Measurements from ENCODE around the gene ZSCAN31.

The ZSCAN31 gene

GRCh38 chr6:28355743-28356665 is 20.1 kb upstream of the ZSCAN31 start:
- H3K4me2 ChIP-seq (ENCODE audit: low read length) = peak overlapping the region; percentile 36
- WGBS (ENCODE audit: extremely low coverage, insufficient coverage, low lambda C conversion rate) = no CpG with 5 or more reads among the region's 19 CpGs
- no peak overlapping the region for H3K23ac ChIP-seq (ENCODE audit: low read length)
- H3K4me1 ChIP-seq (ENCODE audit: control insufficient read depth, low read depth, low read length) = peaks cover 4% of the 10 kb centered on the region
- H3K56ac ChIP-seq (ENCODE audit: low read length) = peak overlapping the region; percentile 81
- H4K5ac ChIP-seq (ENCODE audit: low read length) = no peak overlapping the region
- no peak overlapping the region for H2AK5ac ChIP-seq (ENCODE audit: low read length)
- H3K36me3 ChIP-seq (ENCODE audit: control insufficient read depth, insufficient read depth, low read length) = no peaks in the 10 kb centered on the region
- peak overlapping the region; percentile 11 for H2BK5ac ChIP-seq (ENCODE audit: low read length)
- peaks cover 6% of the 10 kb centered on the region for H3K79me2 ChIP-seq (ENCODE audit: control insufficient read depth, insufficient read depth, low read length)
- no peak overlapping the region for H4K8ac ChIP-seq (ENCODE audit: low read depth, low read length)
- H3K9ac ChIP-seq (ENCODE audit: low read length) = peak overlapping the region; percentile 28
- no peak overlapping the region for H2BK15ac ChIP-seq (replicated peaks; ENCODE audit: low read depth)
- H3K27ac ChIP-seq (ENCODE audit: low read depth, low read length) = no peak overlapping the region
- peak; percentile 95 for DNase-seq
- H3K4me3 ChIP-seq (ENCODE audit: low read length) = no peak overlapping the region
- H2BK120ac ChIP-seq (ENCODE audit: low read depth, low read length) = no peak overlapping the region
- peak overlapping the region; percentile 6 for H3K4ac ChIP-seq (ENCODE audit: low read depth, low read length)
- peaks cover 4% of the 10 kb centered on the region for H3K79me1 ChIP-seq (ENCODE audit: low read length)
- H3K27me3 ChIP-seq (ENCODE audit: insufficient read depth, low read length, poor library complexity) = no peaks in the 10 kb centered on the region
- H3K18ac ChIP-seq (ENCODE audit: low read length) = no peak overlapping the region

- H3K27ac ChIP-seq (ENCODE audit: low read depth, low read length) = no peak overlapping the region
- H3K56ac ChIP-seq (ENCODE audit: low read length) = no peak overlapping the region
- no peak overlapping the region for H2BK120ac ChIP-seq (ENCODE audit: low read depth, low read length)
- H3K27me3 ChIP-seq (ENCODE audit: insufficient read depth, low read length, poor library complexity) = no peaks in the 10 kb centered on the region
- peaks cover 5% of the 10 kb centered on the region for H3K79me1 ChIP-seq (ENCODE audit: low read length)
- H3K36me3 ChIP-seq (ENCODE audit: control insufficient read depth, insufficient read depth, low read length) = no peaks in the 10 kb centered on the region
- no peak overlapping the region for H3K9ac ChIP-seq (ENCODE audit: low read length)
- H2BK5ac ChIP-seq (ENCODE audit: low read length) = no peak overlapping the region
- DNase-seq = no peak
- H3K18ac ChIP-seq (ENCODE audit: low read length) = no peak overlapping the region
- no peak overlapping the region for H4K8ac ChIP-seq (ENCODE audit: low read depth, low read length)
- H2BK15ac ChIP-seq (replicated peaks; ENCODE audit: low read depth) = no peak overlapping the region
- no peak overlapping the region for H4K5ac ChIP-seq (ENCODE audit: low read length)
- H3K4ac ChIP-seq (ENCODE audit: low read depth, low read length) = no peak overlapping the region
- no peak overlapping the region for H2AK5ac ChIP-seq (ENCODE audit: low read length)
- no peak overlapping the region for H3K4me2 ChIP-seq (ENCODE audit: low read length)
- H3K23ac ChIP-seq (ENCODE audit: low read length) = no peak overlapping the region
- H3K79me2 ChIP-seq (ENCODE audit: control insufficient read depth, insufficient read depth, low read length) = peaks cover 12% of the 10 kb centered on the region
- no CpG with 5 or more reads among the region's 10 CpGs for WGBS (ENCODE audit: extremely low coverage, insufficient coverage, low lambda C conversion rate)
- H3K4me1 ChIP-seq (ENCODE audit: control insufficient read depth, low read depth, low read length) = peaks cover 4% of the 10 kb centered on the region
- no peak overlapping the region for H3K4me3 ChIP-seq (ENCODE audit: low read length)
Measured at GRCh38 chr6:28354688-28355554, 19.0 kb upstream of the ZSCAN31 start.

GRCh38 chr6:28353981-28354676 is 18.2 kb upstream of the ZSCAN31 start:
- peaks cover 12% of the 10 kb centered on the region for H3K79me2 ChIP-seq (ENCODE audit: control insufficient read depth, insufficient read depth, low read length)
- H3K79me1 ChIP-seq (ENCODE audit: low read length) = peaks cover 5% of the 10 kb centered on the region
- no peaks in the 10 kb centered on the region for H3K36me3 ChIP-seq (ENCODE audit: control insufficient read depth, insufficient read depth, low read length)
- H3K4me3 ChIP-seq (ENCODE audit: low read length) = no peak overlapping the region
- no peak overlapping the region for H3K4ac ChIP-seq (ENCODE audit: low read depth, low read length)
- peak; percentile 17 for DNase-seq
- H3K4me1 ChIP-seq (ENCODE audit: control insufficient read depth, low read depth, low read length) = peaks cover 4% of the 10 kb centered on the region
- H3K56ac ChIP-seq (ENCODE audit: low read length) = no peak overlapping the region
- no CpG with 5 or more reads among the region's 11 CpGs for WGBS (ENCODE audit: extremely low coverage, insufficient coverage, low lambda C conversion rate)
- no peak overlapping the region for H2BK120ac ChIP-seq (ENCODE audit: low read depth, low read length)
- no peak overlapping the region for H3K27ac ChIP-seq (ENCODE audit: low read depth, low read length)
- no peak overlapping the region for H2AK5ac ChIP-seq (ENCODE audit: low read length)
- H3K9ac ChIP-seq (ENCODE audit: low read length) = no peak overlapping the region
- no peak overlapping the region for H3K18ac ChIP-seq (ENCODE audit: low read length)
- H4K5ac ChIP-seq (ENCODE audit: low read length) = no peak overlapping the region
- H3K23ac ChIP-seq (ENCODE audit: low read length) = no peak overlapping the region
- no peak overlapping the region for H4K8ac ChIP-seq (ENCODE audit: low read depth, low read length)
- no peaks in the 10 kb centered on the region for H3K27me3 ChIP-seq (ENCODE audit: insufficient read depth, low read length, poor library complexity)
- no peak overlapping the region for H3K4me2 ChIP-seq (ENCODE audit: low read length)
- H2BK5ac ChIP-seq (ENCODE audit: low read length) = no peak overlapping the region
- H2BK15ac ChIP-seq (replicated peaks; ENCODE audit: low read depth) = no peak overlapping the region

GRCh38 chr6:28353356-28353755 is 17.4 kb upstream of the ZSCAN31 start:
- Histone ChIP-seq H3K9ac (ENCODE audit: low read length) (no peak overlapping the region), H4K5ac (ENCODE audit: low read length) (no peak overlapping the region), H4K8ac (ENCODE audit: low read depth, low read length) (no peak overlapping the region), H2BK5ac (ENCODE audit: low read length) (no peak overlapping the region), H3K27ac (ENCODE audit: low read depth, low read length) (no peak overlapping the region), H3K4me3 (ENCODE audit: low read length) (no peak overlapping the region), H3K79me1 (ENCODE audit: low read length) (peaks cover 5% of the 10 kb centered on the region), H3K4me2 (ENCODE audit: low read length) (no peak overlapping the region), H3K23ac (ENCODE audit: low read length) (no peak overlapping the region), H3K18ac (ENCODE audit: low read length) (no peak overlapping the region), H3K4ac (ENCODE audit: low read depth, low read length) (no peak overlapping the region), H2BK15ac (replicated peaks; ENCODE audit: low read depth) (no peak overlapping the region), H3K79me2 (ENCODE audit: control insufficient read depth, insufficient read depth, low read length) (peaks cover 12% of the 10 kb centered on the region), H3K4me1 (ENCODE audit: control insufficient read depth, low read depth, low read length) (peaks cover 4% of the 10 kb centered on the region), H2BK120ac (ENCODE audit: low read depth, low read length) (no peak overlapping the region), H2AK5ac (ENCODE audit: low read length) (no peak overlapping the region), H3K36me3 (ENCODE audit: control insufficient read depth, insufficient read depth, low read length) (no peaks in the 10 kb centered on the region), H3K56ac (ENCODE audit: low read length) (no peak overlapping the region), H3K27me3 (ENCODE audit: insufficient read depth, low read length, poor library complexity) (no peaks in the 10 kb centered on the region)
- no peak for DNase-seq
- WGBS (ENCODE audit: extremely low coverage, insufficient coverage, low lambda C conversion rate) = no CpG with 5 or more reads among the region's 3 CpGs

- Histone ChIP-seq H2AK5ac (ENCODE audit: low read length) (no peak overlapping the region), H2BK15ac (replicated peaks; ENCODE audit: low read depth) (no peak overlapping the region), H3K18ac (ENCODE audit: low read length) (no peak overlapping the region), H2BK5ac (ENCODE audit: low read length) (no peak overlapping the region), H3K4me1 (ENCODE audit: control insufficient read depth, low read depth, low read length) (peaks cover 3% of the 10 kb centered on the region), H4K5ac (ENCODE audit: low read length) (no peak overlapping the region), H3K79me2 (ENCODE audit: control insufficient read depth, insufficient read depth, low read length) (peaks cover 12% of the 10 kb centered on the region), H2BK120ac (ENCODE audit: low read depth, low read length) (no peak overlapping the region), H3K36me3 (ENCODE audit: control insufficient read depth, insufficient read depth, low read length) (no peaks in the 10 kb centered on the region), H3K27ac (ENCODE audit: low read depth, low read length) (no peak overlapping the region), H3K4ac (ENCODE audit: low read depth, low read length) (no peak overlapping the region), H3K79me1 (ENCODE audit: low read length) (peaks cover 5% of the 10 kb centered on the region), H3K27me3 (ENCODE audit: insufficient read depth, low read length, poor library complexity) (no peaks in the 10 kb centered on the region), H3K23ac (ENCODE audit: low read length) (no peak overlapping the region), H3K9ac (ENCODE audit: low read length) (no peak overlapping the region), H3K56ac (ENCODE audit: low read length) (no peak overlapping the region), H4K8ac (ENCODE audit: low read depth, low read length) (no peak overlapping the region), H3K4me3 (ENCODE audit: low read length) (no peak overlapping the region), H3K4me2 (ENCODE audit: low read length) (no peak overlapping the region)
- no CpG with 5 or more reads among the region's 2 CpGs for WGBS (ENCODE audit: extremely low coverage, insufficient coverage, low lambda C conversion rate)
- no peak for DNase-seq
Measured at GRCh38 chr6:28351493-28351925, 15.6 kb upstream of the ZSCAN31 start.

All from mesendoderm (in vitro differentiated cells).